WTC11 (cell line): ENCODE measurements around the gene PTPN6. TPM values are rescaled to one million over a fixed set of nuclear protein-coding genes. Genes with fewer than 3 reads are reported as not detected.

Source experiments
- CREM ChIP-seq: sonication (generic); formaldehyde crosslinking; IDR thresholded peaks from 2 replicates; pipeline ENCODE4 v1.8.1; 2022; ENCODE audit warnings: mild to moderate bottlenecking, missing genetic modification reagents, moderate library complexity
- FOXP1 ChIP-seq: sonication (generic); formaldehyde crosslinking; IDR thresholded peaks from 2 replicates; pipeline ENCODE4 v1.8.0; 2022; ENCODE audit warnings: missing genetic modification reagents, mild to moderate bottlenecking, moderate library complexity, borderline replicate concordance
- GABPB1 ChIP-seq: sonication (generic); formaldehyde crosslinking; IDR thresholded peaks from 2 replicates; pipeline ENCODE4 v1.8.1; 2023; ENCODE audit warnings: mild to moderate bottlenecking, missing genetic modification reagents
- GRHL2 ChIP-seq: fragments of 250-450 bp; sonication (Bioruptor Pico); IDR thresholded peaks from 2 replicates; pipeline ENCODE4 v1.8.0; 2022; ENCODE audit warnings: mild to moderate bottlenecking, moderate library complexity; ENCODE audit not compliant: insufficient replicate concordance, severe bottlenecking
- GTF2I ChIP-seq: fragments of 250-450 bp; sonication (Bioruptor Pico); conservative IDR thresholded peaks from 2 replicates; pipeline ENCODE4 v1.4.0; 2021; ENCODE audit warnings: mild to moderate bottlenecking
- IRF2 ChIP-seq: sonication (generic); formaldehyde crosslinking; IDR thresholded peaks from 2 replicates; pipeline ENCODE4 v1.8.0; 2022; ENCODE audit warnings: low read depth, missing genetic modification reagents, borderline replicate concordance
- TEAD1 ChIP-seq: sonication (generic); formaldehyde crosslinking; IDR thresholded peaks from 2 replicates; pipeline ENCODE4 v1.8.0; 2022; ENCODE audit warnings: mild to moderate bottlenecking, missing genetic modification reagents
- ZNF121 ChIP-seq: sonication (generic); formaldehyde crosslinking; IDR thresholded peaks from 2 replicates; pipeline ENCODE4 v1.8.0; 2023; ENCODE audit warnings: missing genetic modification reagents
- ZNF396 ChIP-seq: fragments of 250-450 bp; sonication (Bioruptor Pico); IDR thresholded peaks from 2 replicates; pipeline ENCODE4 v1.8.0; 2021; ENCODE audit warnings: mild to moderate bottlenecking, moderate library complexity, borderline replicate concordance
- ZNF423 ChIP-seq: fragments of 250-450 bp; sonication (Bioruptor Pico); IDR thresholded peaks from 2 replicates; pipeline ENCODE4 v2.1.2; 2022; ENCODE audit warnings: mild to moderate bottlenecking, moderate library complexity
- total RNA-seq: library from RNA; stranded (reverse); gene quantifications from 3 replicates; pipeline ENCODE4 v1.2.3, GENCODE V29; 2021
- TF ChIP-seq, protein P1 (sequence below): sonication (generic); formaldehyde crosslinking; IDR thresholded peaks from 2 replicates; pipeline ENCODE4 v1.8.1; 2022; ENCODE audit warnings: missing genetic modification reagents, borderline replicate concordance
- TF ChIP-seq, protein P2 (sequence below): sonication (generic); formaldehyde crosslinking; IDR thresholded peaks from 2 replicates; pipeline ENCODE4 v1.8.1; 2023; ENCODE audit warnings: mild to moderate bottlenecking, moderate library complexity, missing genetic modification reagents
- TF ChIP-seq, protein P3 (sequence below): sonication (generic); formaldehyde crosslinking; conservative IDR thresholded peaks from 2 replicates; pipeline ENCODE4 v1.8.1; 2023; ENCODE audit warnings: mild to moderate bottlenecking, low read depth, missing genetic modification reagents, moderate library complexity
- TF ChIP-seq, protein P4 (sequence below): sonication (generic); formaldehyde crosslinking; IDR thresholded peaks from 2 replicates; pipeline ENCODE4 v1.8.1; 2022; ENCODE audit warnings: low read depth, mild to moderate bottlenecking, moderate library complexity, missing genetic modification reagents, borderline replicate concordance
- TF ChIP-seq, protein P5 (sequence below): sonication (generic); formaldehyde crosslinking; IDR thresholded peaks from 2 replicates; pipeline ENCODE4 v1.8.1; 2023; ENCODE audit warnings: mild to moderate bottlenecking, missing genetic modification reagents, moderate library complexity
- TF ChIP-seq, protein P6 (sequence below): fragments of 250-450 bp; sonication (Bioruptor Pico); conservative IDR thresholded peaks from 2 replicates; pipeline ENCODE4 v1.9.0; 2021; ENCODE audit warnings: mild to moderate bottlenecking
- TF ChIP-seq, protein P7 (sequence below): fragments of 250-450 bp; sonication (Bioruptor Pico); IDR thresholded peaks from 2 replicates; pipeline ENCODE4 v1.9.0; 2021; ENCODE audit warnings: mild to moderate bottlenecking, borderline replicate concordance
- TF ChIP-seq, protein P8 (sequence below): sonication (generic); formaldehyde crosslinking; IDR thresholded peaks from 2 replicates; pipeline ENCODE4 v1.8.1; 2022; ENCODE audit warnings: mild to moderate bottlenecking, moderate library complexity, missing genetic modification reagents
- TF ChIP-seq, protein P9 (sequence below): sonication (generic); formaldehyde crosslinking; IDR thresholded peaks from 2 replicates; pipeline ENCODE4 v1.8.0; 2022; ENCODE audit warnings: mild to moderate bottlenecking, missing genetic modification reagents

PTPN6 gene
- total RNA-seq, 1 experiment from 2014 or later, result 27.1 TPM

DNA sequence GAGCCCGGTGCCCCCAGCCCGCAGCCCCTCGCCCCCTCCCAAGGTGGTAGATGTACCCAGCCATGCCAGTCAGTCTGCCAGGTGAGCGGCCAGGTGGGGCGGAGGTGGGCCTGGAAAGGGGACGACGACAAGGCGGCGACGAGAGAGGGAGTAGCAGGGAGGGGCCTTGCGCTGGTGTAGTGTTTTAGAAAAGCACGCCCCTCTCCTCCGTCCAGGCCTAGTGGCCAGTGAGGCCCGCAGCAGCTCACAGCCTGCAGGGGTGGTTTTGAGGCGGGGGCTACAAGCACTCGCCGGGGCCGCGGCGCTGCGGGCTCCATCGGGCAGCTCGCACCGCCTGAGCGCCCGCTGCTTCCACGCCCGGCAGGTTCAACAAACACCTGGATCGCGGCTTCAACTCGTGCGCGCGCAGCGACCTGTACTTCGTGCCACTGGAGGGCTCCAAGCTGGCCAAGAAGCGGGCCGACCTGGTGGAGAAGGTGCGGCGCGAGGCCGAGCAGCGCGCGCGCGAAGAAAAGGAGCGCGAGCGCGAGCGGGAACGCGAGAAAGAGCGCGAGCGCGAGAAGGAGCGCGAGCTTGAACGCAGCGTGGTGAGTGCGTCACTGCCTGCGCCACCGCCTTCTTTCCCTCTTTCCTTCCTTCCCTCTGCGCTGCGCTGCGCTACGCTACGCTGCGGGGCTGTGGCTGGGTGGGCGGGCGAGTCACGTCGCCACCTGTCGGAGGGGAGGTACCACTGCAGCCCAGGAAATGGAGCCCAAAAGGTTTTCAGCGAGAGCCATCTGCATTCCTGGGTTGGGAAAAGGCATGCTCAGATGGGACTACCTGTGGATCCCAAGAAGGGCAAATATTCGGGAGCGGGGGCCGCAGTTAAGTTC is 13.4 kb upstream of the PTPN6 start (continued):
- TF ChIP-seq, protein P1, sequence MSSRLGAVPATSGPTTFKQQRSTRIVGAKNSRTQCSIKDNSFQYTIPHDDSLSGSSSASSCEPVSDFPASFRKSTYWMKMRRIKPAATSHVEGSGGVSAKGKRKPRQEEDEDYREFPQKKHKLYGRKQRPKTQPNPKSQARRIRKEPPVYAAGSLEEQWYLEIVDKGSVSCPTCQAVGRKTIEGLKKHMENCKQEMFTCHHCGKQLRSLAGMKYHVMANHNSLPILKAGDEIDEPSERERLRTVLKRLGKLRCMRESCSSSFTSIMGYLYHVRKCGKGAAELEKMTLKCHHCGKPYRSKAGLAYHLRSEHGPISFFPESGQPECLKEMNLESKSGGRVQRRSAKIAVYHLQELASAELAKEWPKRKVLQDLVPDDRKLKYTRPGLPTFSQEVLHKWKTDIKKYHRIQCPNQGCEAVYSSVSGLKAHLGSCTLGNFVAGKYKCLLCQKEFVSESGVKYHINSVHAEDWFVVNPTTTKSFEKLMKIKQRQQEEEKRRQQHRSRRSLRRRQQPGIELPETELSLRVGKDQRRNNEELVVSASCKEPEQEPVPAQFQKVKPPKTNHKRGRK (CRISPR knock-in tag), result 0 out of 2 replicates have a peak, but pooled peaks have one; percentile 51
- TF ChIP-seq, protein P2, sequence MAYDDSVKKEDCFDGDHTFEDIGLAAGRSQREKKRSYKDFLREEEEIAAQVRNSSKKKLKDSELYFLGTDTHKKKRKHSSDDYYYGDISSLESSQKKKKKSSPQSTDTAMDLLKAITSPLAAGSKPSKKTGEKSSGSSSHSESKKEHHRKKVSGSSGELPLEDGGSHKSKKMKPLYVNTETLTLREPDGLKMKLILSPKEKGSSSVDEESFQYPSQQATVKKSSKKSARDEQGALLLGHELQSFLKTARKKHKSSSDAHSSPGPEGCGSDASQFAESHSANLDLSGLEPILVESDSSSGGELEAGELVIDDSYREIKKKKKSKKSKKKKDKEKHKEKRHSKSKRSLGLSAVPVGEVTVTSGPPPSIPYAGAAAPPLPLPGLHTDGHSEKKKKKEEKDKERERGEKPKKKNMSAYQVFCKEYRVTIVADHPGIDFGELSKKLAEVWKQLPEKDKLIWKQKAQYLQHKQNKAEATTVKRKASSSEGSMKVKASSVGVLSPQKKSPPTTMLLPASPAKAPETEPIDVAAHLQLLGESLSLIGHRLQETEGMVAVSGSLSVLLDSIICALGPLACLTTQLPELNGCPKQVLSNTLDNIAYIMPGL (CRISPR knock-in tag), result peak; percentile 98
- TF ChIP-seq, protein P3, sequence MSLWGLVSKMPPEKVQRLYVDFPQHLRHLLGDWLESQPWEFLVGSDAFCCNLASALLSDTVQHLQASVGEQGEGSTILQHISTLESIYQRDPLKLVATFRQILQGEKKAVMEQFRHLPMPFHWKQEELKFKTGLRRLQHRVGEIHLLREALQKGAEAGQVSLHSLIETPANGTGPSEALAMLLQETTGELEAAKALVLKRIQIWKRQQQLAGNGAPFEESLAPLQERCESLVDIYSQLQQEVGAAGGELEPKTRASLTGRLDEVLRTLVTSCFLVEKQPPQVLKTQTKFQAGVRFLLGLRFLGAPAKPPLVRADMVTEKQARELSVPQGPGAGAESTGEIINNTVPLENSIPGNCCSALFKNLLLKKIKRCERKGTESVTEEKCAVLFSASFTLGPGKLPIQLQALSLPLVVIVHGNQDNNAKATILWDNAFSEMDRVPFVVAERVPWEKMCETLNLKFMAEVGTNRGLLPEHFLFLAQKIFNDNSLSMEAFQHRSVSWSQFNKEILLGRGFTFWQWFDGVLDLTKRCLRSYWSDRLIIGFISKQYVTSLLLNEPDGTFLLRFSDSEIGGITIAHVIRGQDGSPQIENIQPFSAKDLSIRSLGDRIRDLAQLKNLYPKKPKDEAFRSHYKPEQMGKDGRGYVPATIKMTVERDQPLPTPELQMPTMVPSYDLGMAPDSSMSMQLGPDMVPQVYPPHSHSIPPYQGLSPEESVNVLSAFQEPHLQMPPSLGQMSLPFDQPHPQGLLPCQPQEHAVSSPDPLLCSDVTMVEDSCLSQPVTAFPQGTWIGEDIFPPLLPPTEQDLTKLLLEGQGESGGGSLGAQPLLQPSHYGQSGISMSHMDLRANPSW (CRISPR knock-in tag), result 0 out of 2 replicates have a peak, but pooled peaks have one; percentile 21
- TF ChIP-seq, protein P4, sequence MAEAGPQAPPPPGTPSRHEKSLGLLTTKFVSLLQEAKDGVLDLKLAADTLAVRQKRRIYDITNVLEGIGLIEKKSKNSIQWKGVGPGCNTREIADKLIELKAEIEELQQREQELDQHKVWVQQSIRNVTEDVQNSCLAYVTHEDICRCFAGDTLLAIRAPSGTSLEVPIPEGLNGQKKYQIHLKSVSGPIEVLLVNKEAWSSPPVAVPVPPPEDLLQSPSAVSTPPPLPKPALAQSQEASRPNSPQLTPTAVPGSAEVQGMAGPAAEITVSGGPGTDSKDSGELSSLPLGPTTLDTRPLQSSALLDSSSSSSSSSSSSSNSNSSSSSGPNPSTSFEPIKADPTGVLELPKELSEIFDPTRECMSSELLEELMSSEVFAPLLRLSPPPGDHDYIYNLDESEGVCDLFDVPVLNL (CRISPR knock-in tag), result peak; percentile 93
- TF ChIP-seq, protein P5, sequence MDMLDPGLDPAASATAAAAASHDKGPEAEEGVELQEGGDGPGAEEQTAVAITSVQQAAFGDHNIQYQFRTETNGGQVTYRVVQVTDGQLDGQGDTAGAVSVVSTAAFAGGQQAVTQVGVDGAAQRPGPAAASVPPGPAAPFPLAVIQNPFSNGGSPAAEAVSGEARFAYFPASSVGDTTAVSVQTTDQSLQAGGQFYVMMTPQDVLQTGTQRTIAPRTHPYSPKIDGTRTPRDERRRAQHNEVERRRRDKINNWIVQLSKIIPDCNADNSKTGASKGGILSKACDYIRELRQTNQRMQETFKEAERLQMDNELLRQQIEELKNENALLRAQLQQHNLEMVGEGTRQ (CRISPR knock-in tag), result no peak; the same call in none of the 2 replicates
- TF ChIP-seq GTF2I (CRISPR knock-in tag) (no peak), IRF2 (CRISPR knock-in tag) (peak; percentile 62; the same call in 1 of the 2 replicates), GABPB1 (CRISPR knock-in tag) (peak; percentile 68), ZNF423 (CRISPR knock-in tag) (no peak), ZNF121 (peak; percentile 47; the same call in 1 of the 2 replicates), FOXP1 (peak; percentile 97), ZNF396 (CRISPR knock-in tag) (no peak), TEAD1 (CRISPR knock-in tag) (peak; percentile 84), CREM (peak; percentile 96), GRHL2 (CRISPR knock-in tag) (no peak)
- TF ChIP-seq, protein P6, sequence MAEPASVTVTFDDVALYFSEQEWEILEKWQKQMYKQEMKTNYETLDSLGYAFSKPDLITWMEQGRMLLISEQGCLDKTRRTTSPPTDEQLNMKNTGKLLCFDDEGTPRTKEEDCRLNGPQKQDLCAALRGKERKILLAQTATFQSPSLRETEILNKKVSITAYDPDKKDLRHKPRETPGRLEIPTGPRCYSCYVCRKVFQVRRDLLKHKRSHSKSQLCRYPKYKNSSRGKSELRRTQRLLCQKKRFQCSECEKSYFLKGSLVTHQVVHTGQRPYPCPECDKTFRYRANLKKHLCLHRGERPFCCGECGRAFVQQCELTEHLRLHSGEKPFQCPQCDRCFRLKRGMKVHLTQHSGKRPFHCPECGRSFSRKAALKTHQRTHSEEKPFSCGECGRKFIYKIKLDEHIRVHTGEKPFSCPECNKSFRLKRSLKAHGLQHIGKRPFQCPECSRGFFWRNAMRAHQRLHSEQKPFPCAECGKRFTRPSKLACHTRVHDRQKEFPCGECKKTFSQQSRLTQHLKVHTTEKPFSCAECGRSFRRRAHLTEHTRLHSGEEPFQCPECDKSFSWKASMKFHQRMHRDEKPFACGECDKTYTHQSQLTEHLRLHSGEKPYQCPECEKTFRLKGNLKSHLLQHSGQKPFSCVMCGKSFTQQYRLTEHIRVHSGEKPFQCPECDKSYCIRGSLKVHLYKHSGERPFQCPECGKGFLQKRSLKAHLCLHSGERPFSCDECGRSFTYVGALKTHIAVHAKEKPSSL (CRISPR knock-in tag), result 0 out of 2 replicates have a peak, but pooled peaks have one; percentile 37
- TF ChIP-seq, protein P7, sequence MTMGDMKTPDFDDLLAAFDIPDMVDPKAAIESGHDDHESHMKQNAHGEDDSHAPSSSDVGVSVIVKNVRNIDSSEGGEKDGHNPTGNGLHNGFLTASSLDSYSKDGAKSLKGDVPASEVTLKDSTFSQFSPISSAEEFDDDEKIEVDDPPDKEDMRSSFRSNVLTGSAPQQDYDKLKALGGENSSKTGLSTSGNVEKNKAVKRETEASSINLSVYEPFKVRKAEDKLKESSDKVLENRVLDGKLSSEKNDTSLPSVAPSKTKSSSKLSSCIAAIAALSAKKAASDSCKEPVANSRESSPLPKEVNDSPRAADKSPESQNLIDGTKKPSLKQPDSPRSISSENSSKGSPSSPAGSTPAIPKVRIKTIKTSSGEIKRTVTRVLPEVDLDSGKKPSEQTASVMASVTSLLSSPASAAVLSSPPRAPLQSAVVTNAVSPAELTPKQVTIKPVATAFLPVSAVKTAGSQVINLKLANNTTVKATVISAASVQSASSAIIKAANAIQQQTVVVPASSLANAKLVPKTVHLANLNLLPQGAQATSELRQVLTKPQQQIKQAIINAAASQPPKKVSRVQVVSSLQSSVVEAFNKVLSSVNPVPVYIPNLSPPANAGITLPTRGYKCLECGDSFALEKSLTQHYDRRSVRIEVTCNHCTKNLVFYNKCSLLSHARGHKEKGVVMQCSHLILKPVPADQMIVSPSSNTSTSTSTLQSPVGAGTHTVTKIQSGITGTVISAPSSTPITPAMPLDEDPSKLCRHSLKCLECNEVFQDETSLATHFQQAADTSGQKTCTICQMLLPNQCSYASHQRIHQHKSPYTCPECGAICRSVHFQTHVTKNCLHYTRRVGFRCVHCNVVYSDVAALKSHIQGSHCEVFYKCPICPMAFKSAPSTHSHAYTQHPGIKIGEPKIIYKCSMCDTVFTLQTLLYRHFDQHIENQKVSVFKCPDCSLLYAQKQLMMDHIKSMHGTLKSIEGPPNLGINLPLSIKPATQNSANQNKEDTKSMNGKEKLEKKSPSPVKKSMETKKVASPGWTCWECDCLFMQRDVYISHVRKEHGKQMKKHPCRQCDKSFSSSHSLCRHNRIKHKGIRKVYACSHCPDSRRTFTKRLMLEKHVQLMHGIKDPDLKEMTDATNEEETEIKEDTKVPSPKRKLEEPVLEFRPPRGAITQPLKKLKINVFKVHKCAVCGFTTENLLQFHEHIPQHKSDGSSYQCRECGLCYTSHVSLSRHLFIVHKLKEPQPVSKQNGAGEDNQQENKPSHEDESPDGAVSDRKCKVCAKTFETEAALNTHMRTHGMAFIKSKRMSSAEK (CRISPR knock-in tag), result peak; percentile 85
- TF ChIP-seq, protein P8, sequence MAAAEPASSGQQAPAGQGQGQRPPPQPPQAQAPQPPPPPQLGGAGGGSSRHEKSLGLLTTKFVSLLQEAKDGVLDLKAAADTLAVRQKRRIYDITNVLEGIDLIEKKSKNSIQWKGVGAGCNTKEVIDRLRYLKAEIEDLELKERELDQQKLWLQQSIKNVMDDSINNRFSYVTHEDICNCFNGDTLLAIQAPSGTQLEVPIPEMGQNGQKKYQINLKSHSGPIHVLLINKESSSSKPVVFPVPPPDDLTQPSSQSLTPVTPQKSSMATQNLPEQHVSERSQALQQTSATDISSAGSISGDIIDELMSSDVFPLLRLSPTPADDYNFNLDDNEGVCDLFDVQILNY, result peak; percentile 97
- TF ChIP-seq, protein P9, sequence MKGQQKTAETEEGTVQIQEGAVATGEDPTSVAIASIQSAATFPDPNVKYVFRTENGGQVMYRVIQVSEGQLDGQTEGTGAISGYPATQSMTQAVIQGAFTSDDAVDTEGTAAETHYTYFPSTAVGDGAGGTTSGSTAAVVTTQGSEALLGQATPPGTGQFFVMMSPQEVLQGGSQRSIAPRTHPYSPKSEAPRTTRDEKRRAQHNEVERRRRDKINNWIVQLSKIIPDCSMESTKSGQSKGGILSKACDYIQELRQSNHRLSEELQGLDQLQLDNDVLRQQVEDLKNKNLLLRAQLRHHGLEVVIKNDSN (CRISPR knock-in tag), result peak; percentile 65; the same call in 1 of the 2 replicates
